ENCODE results near the gene JAML. TPM values are rescaled to one million over a fixed set of nuclear protein-coding genes. Genes with fewer than 3 reads are reported as not detected.

The JAML gene
- total and polyA plus RNA-seq, 2 of the 13 experiments (the other 11 are each of a cell fraction or from before 2014, with no cell fraction given), result 2.0 to 3.3 TPM

DNA sequence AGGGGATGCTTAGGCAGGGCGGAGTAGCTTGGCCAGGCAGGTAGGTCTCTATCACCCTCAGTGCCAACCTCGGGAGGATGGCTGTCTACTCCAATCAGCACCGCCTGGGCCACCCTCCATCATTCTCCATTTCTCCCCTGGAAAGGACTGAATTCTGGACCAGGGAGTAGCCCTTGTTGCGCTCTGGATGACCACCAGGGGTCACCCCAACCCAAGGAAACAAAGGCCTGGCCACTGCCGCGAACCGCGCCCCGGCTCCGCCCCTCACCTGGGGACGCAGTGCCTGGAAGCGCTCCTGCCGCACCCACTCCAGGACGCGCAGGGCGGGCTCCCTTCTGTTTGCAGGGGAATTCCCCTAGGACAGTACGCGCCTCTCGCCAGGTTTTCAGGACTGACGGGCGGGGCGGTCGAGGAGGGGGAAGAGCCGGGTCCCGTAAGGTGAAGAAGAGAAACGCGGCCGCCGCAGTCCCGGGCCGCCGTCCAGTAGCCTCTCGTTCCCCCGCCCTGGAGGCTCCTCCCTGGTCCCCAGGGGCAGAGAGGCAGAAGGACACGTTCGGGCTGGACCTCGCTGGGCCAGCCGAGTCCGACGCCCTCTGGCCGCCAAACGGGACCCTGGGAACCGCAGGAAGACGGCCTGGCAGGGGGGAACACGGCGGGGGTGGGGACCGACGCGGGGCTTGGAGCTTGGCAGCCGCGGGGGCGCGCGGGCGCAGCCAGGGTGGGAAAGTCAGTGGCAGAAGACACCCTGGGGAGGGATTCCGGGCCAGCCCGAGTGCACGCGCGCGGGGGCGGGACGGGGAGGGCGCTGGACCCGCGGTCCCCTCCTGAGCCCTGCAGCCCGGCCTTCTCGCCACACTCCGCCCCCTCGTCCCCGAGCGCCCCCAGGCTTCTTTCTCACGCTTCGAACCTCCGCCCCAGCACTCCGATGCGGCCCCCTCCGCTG lies 79.3 kb downstream of the JAML start (continued):
- TF ChIP-seq, protein P1, sequence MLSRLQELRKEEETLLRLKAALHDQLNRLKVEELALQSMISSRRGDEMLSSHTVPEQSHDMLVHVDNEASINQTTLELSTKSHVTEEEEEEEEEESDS (CRISPR knock-in tag; IDR thresholded peaks at IDR 0.05; ENCODE audit: borderline replicate concordance), result no peak
- TF ChIP-seq SNRNP70 (IDR thresholded peaks at IDR 0.05; ENCODE audit: low read depth, low read length) (no peak), TBL1XR1 (IDR thresholded peaks at IDR 0.05; ENCODE audit: borderline replicate concordance, low read length, partially characterized antibody) (no peak), ZNF550 (CRISPR knock-in tag; IDR thresholded peaks at IDR 0.05; ENCODE audit: borderline replicate concordance) (no peak), HDAC1 (CRISPR knock-in tag; IDR thresholded peaks at IDR 0.05) (peak; percentile 75), KLF13 (CRISPR knock-in tag; IDR thresholded peaks at IDR 0.05) (0 out of 2 replicates have a peak, but pooled peaks have one; percentile 54), MTA3 (CRISPR knock-in tag; IDR thresholded peaks at IDR 0.05) (no peak), YEATS2 (CRISPR knock-in tag; IDR thresholded peaks at IDR 0.05; ENCODE audit: borderline replicate concordance) (peak; percentile 28; the same call in 1 of the 2 replicates), ZNF234 (CRISPR knock-in tag; conservative IDR thresholded peaks at IDR 0.05) (no peak), ZNF891 (CRISPR knock-in tag; IDR thresholded peaks at IDR 0.05) (no peak), PHF8 (CRISPR knock-in tag; IDR thresholded peaks at IDR 0.05) (peak; percentile 42; the same call in 1 of the 2 replicates), ZNF605 (CRISPR knock-in tag; IDR thresholded peaks at IDR 0.05) (0 out of 2 replicates have a peak, but pooled peaks have one; percentile 48), NRL (CRISPR knock-in tag; IDR thresholded peaks at IDR 0.05; ENCODE audit: borderline replicate concordance) (peak; percentile 24; the same call in 1 of the 2 replicates), GATAD2A (CRISPR knock-in tag; IDR thresholded peaks at IDR 0.05) (peak; percentile 34; the same call in 1 of the 2 replicates), ZNF782 (CRISPR knock-in tag; IDR thresholded peaks at IDR 0.05; ENCODE audit: borderline replicate concordance) (no peak), WIZ (CRISPR knock-in tag; IDR thresholded peaks at IDR 0.05) (no peak)
- TF ChIP-seq, protein P2, sequence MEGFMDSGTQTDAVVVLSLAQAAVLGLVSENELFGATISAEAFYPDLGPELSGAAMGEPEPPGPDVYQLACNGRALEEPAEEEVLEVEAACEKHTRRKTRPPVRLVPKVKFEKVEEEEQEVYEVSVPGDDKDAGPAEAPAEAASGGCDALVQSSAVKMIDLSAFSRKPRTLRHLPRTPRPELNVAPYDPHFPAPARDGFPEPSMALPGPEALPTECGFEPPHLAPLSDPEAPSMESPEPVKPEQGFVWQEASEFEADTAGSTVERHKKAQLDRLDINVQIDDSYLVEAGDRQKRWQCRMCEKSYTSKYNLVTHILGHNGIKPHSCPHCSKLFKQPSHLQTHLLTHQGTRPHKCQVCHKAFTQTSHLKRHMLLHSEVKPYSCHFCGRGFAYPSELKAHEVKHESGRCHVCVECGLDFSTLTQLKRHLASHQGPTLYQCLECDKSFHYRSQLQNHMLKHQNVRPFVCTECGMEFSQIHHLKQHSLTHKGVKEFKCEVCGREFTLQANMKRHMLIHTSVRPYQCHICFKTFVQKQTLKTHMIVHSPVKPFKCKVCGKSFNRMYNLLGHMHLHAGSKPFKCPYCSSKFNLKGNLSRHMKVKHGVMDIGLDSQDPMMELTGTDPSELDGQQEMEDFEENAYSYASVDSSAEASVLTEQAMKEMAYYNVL (CRISPR knock-in tag; IDR thresholded peaks at IDR 0.05; ENCODE audit: borderline replicate concordance), result no peak
- TF ChIP-seq, protein P3, sequence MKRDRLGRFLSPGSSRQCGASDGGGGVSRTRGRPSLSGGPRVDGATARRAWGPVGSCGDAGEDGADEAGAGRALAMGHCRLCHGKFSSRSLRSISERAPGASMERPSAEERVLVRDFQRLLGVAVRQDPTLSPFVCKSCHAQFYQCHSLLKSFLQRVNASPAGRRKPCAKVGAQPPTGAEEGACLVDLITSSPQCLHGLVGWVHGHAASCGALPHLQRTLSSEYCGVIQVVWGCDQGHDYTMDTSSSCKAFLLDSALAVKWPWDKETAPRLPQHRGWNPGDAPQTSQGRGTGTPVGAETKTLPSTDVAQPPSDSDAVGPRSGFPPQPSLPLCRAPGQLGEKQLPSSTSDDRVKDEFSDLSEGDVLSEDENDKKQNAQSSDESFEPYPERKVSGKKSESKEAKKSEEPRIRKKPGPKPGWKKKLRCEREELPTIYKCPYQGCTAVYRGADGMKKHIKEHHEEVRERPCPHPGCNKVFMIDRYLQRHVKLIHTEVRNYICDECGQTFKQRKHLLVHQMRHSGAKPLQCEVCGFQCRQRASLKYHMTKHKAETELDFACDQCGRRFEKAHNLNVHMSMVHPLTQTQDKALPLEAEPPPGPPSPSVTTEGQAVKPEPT (CRISPR knock-in tag; IDR thresholded peaks at IDR 0.05; ENCODE audit: low read depth), result 0 out of 2 replicates have a peak, but pooled peaks have one; percentile 51
- TF ChIP-seq, protein P4, sequence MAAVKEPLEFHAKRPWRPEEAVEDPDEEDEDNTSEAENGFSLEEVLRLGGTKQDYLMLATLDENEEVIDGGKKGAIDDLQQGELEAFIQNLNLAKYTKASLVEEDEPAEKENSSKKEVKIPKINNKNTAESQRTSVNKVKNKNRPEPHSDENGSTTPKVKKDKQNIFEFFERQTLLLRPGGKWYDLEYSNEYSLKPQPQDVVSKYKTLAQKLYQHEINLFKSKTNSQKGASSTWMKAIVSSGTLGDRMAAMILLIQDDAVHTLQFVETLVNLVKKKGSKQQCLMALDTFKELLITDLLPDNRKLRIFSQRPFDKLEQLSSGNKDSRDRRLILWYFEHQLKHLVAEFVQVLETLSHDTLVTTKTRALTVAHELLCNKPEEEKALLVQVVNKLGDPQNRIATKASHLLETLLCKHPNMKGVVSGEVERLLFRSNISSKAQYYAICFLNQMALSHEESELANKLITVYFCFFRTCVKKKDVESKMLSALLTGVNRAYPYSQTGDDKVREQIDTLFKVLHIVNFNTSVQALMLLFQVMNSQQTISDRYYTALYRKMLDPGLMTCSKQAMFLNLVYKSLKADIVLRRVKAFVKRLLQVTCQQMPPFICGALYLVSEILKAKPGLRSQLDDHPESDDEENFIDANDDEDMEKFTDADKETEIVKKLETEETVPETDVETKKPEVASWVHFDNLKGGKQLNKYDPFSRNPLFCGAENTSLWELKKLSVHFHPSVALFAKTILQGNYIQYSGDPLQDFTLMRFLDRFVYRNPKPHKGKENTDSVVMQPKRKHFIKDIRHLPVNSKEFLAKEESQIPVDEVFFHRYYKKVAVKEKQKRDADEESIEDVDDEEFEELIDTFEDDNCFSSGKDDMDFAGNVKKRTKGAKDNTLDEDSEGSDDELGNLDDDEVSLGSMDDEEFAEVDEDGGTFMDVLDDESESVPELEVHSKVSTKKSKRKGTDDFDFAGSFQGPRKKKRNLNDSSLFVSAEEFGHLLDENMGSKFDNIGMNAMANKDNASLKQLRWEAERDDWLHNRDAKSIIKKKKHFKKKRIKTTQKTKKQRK (IDR thresholded peaks at IDR 0.05; ENCODE audit: low read length), result no peak
- TF ChIP-seq, protein P5, sequence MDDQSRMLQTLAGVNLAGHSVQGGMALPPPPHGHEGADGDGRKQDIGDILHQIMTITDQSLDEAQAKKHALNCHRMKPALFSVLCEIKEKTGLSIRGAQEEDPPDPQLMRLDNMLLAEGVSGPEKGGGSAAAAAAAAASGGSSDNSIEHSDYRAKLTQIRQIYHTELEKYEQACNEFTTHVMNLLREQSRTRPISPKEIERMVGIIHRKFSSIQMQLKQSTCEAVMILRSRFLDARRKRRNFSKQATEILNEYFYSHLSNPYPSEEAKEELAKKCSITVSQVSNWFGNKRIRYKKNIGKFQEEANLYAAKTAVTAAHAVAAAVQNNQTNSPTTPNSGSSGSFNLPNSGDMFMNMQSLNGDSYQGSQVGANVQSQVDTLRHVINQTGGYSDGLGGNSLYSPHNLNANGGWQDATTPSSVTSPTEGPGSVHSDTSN (CRISPR knock-in tag; IDR thresholded peaks at IDR 0.05; ENCODE audit: borderline replicate concordance), result no peak
